ENCODE measurements around the gene CACNA1S. TPM values are rescaled to one million over a fixed set of nuclear protein-coding genes. Genes with fewer than 3 reads are reported as not detected.

CACNA1S gene
- total RNA-seq, 1 experiment from 2014 or later, result not detected

- H3K4me1 ChIP-seq (ENCODE audit: insufficient read depth, low read length, poor library complexity, severe bottlenecking), result peaks cover 25% of the 10 kb centered on the region
- no peaks in the 10 kb centered on the region for H3K27me3 ChIP-seq (replicated peaks; ENCODE audit: insufficient read depth, low read depth, low read length, poor library complexity)
- intact Hi-C loops (cut with micrococcal nuclease; ENCODE audit: unreplicated experiment), result no loop called here
- DNase-seq (ENCODE audit: low spot score), result no peak
- no peak overlapping the region for H3K27ac ChIP-seq (ENCODE audit: low read depth, low read length, poor library complexity, severe bottlenecking)
- ChIA-PET CTCF (interaction anchor here (0.5 to 1.6 kb wide), 3 partner anchors 36 to 139 kb away, joined by 4 to 8 read pairs (median 4); partner anchors contain the start of gene TMEM9), POLR2A (ENCODE audit: low non-redundant PET) (no interaction called here)
- no peak for TF ChIP-seq EZH2 (IDR thresholded peaks at IDR 0.05; ENCODE audit: borderline replicate concordance, low read depth, low read length, poor library complexity, severe bottlenecking)
- TF ChIP-seq CTCF (conservative IDR thresholded peaks at IDR 0.05; ENCODE audit: low read depth, low read length), result no peak
- BruUV-seq (replicated peaks), result no TSS peak
- H3K9me3 ChIP-seq (ENCODE audit: low read depth, low read length, poor library complexity, severe bottlenecking), result no peaks in the 10 kb centered on the region
- no peak overlapping the region for H3K4me3 ChIP-seq (ENCODE audit: low read depth, low read length, poor library complexity, severe bottlenecking)
- H3K36me3 ChIP-seq (ENCODE audit: insufficient read depth, low read length, poor library complexity, severe bottlenecking), result no peaks in the 10 kb centered on the region
Measured at GRCh38 chr1:201015551-201016091, 96.6 kb downstream of the CACNA1S start.

GRCh38 chr1:201014816-201015200 lies 97.4 kb downstream of the CACNA1S start:
- ChIA-PET CTCF (interaction anchor here (0.5 to 1.6 kb wide), 2 partner anchors 43 to 140 kb away, joined by 4 to 8 read pairs; partner anchors contain the start of gene TMEM9), POLR2A (ENCODE audit: low non-redundant PET) (no interaction called here)
- Histone ChIP-seq H3K4me3 (ENCODE audit: low read depth, low read length, poor library complexity, severe bottlenecking) (no peak overlapping the region), H3K27ac (ENCODE audit: low read depth, low read length, poor library complexity, severe bottlenecking) (no peak overlapping the region), H3K9me3 (ENCODE audit: low read depth, low read length, poor library complexity, severe bottlenecking) (no peaks in the 10 kb centered on the region), H3K4me1 (ENCODE audit: insufficient read depth, low read length, poor library complexity, severe bottlenecking) (peaks cover 25% of the 10 kb centered on the region), H3K36me3 (ENCODE audit: insufficient read depth, low read length, poor library complexity, severe bottlenecking) (no peaks in the 10 kb centered on the region), H3K27me3 (replicated peaks; ENCODE audit: insufficient read depth, low read depth, low read length, poor library complexity) (no peaks in the 10 kb centered on the region)
- no peak for TF ChIP-seq CTCF (conservative IDR thresholded peaks at IDR 0.05; ENCODE audit: low read depth, low read length)
- TF ChIP-seq EZH2 (IDR thresholded peaks at IDR 0.05; ENCODE audit: borderline replicate concordance, low read depth, low read length, poor library complexity, severe bottlenecking), result no peak
- BruUV-seq (replicated peaks), result no TSS peak
- intact Hi-C loops (cut with micrococcal nuclease; ENCODE audit: unreplicated experiment), result no loop called here
- no peak for DNase-seq (ENCODE audit: low spot score)

DNA sequence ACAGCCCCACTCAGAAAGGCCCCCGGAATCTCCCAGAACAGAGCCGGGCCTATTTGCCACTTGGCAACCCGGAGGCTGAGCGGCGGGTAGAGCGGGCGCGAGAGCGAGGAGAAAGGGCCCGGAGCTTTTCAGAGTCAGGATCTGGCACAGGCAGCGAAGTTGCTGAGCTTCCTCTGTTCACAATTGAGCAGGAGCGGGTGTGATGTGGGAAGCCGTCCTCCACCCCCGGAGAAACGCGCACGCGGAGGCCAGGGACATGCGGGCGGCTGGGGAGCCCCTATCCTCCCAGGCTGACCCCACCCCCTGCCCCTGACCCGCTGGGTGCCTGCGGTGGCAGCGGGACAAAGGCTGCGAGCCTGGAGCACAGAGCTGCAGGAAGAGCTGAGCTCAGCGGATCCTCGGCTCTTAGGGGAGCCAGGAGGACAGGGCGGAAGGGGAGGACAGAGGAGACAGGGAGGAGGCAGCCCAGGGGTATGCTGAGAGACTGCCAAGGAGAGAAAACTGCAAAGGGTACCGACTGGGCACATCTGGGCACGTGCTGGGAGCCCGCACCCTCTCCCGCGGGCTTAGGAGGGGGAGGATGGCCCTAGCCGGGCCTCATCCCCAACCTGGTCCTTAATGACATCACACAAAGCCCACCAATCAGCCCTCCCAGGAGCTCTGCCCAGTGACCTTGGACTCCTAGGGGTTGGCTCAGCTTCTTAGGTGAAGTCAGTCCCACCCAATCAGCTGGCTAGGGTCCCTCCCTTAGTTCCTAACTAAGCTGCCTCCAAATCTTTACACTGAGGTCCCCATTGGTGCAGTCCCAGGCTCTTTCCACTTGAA lies 98.0 kb downstream of the CACNA1S start:
- no peaks in the 10 kb centered on the region for H3K9me3 ChIP-seq (ENCODE audit: low read depth, low read length, poor library complexity, severe bottlenecking)
- ChIA-PET POLR2A (ENCODE audit: low non-redundant PET) (no interaction called here), CTCF (no interaction called here)
- TF ChIP-seq CTCF (conservative IDR thresholded peaks at IDR 0.05; ENCODE audit: low read depth, low read length) (no peak), EZH2 (IDR thresholded peaks at IDR 0.05; ENCODE audit: borderline replicate concordance, low read depth, low read length, poor library complexity, severe bottlenecking) (no peak)
- H3K4me3 ChIP-seq (ENCODE audit: low read depth, low read length, poor library complexity, severe bottlenecking), result no peak overlapping the region
- no TSS peak for BruUV-seq (replicated peaks)
- intact Hi-C loops (cut with micrococcal nuclease; ENCODE audit: unreplicated experiment), result no loop called here
- no peaks in the 10 kb centered on the region for H3K27me3 ChIP-seq (replicated peaks; ENCODE audit: insufficient read depth, low read depth, low read length, poor library complexity)
- peaks cover 25% of the 10 kb centered on the region for H3K4me1 ChIP-seq (ENCODE audit: insufficient read depth, low read length, poor library complexity, severe bottlenecking)
- H3K36me3 ChIP-seq (ENCODE audit: insufficient read depth, low read length, poor library complexity, severe bottlenecking), result no peaks in the 10 kb centered on the region
- no peak overlapping the region for H3K27ac ChIP-seq (ENCODE audit: low read depth, low read length, poor library complexity, severe bottlenecking)
- DNase-seq (ENCODE audit: low spot score), result no peak

Measured in A673 (cell line).